HepG2 (cell line): Measurements from ENCODE around the gene TMEM184B. TPM values are rescaled to one million over a fixed set of nuclear protein-coding genes. Genes with fewer than 3 reads are reported as not detected.

Source experiments
- BORCS8-MEF2B ChIP-seq: sonication (generic); formaldehyde crosslinking; IDR thresholded peaks from 2 replicates; pipeline ENCODE4 v1.8.0; 2022; ENCODE audit warnings: mild to moderate bottlenecking, missing genetic modification reagents
- CBX1 ChIP-seq: IDR thresholded peaks from one replicate; pipeline ENCODE4 v1.6.1; 2016; ENCODE audit warnings: antibody characterized with exemption, low read depth
- CBX5 ChIP-seq: sonication (generic); formaldehyde crosslinking; IDR thresholded peaks from 2 replicates; pipeline ENCODE4 v1.4.0; 2020; ENCODE audit warnings: missing genetic modification reagents, borderline replicate concordance
- CREB1 ChIP-seq, 2 experiments: fragments of 450-650 bp in 1 of 2; IDR thresholded peaks; 2 replicates each; pipeline ENCODE4 v1.6.1; 2016 to 2017; ENCODE audit warnings: control low read depth in 1 of 2, mild to moderate bottlenecking in 1 of 2, missing compliant biosample characterization in 1 of 2, missing genetic modification characterization in 1 of 2
- DR1 ChIP-seq: sonication (generic); formaldehyde crosslinking; IDR thresholded peaks from 2 replicates; pipeline ENCODE4 v1.8.0; 2021; ENCODE audit warnings: mild to moderate bottlenecking, missing genetic modification reagents, inconsistent platforms
- FIP1L1 ChIP-seq: fragments of 200-400 bp; formaldehyde crosslinking; IDR thresholded peaks from 2 replicates; pipeline ENCODE4 v1.6.1; 2018; ENCODE audit warnings: low read depth, mild to moderate bottlenecking, low read length, moderate library complexity, borderline replicate concordance; ENCODE audit not compliant: insufficient read depth
- GATAD2A ChIP-seq: IDR thresholded peaks from 2 replicates; pipeline ENCODE4 v1.6.1; 2016
- KDM2A ChIP-seq: sonication (generic); formaldehyde crosslinking; IDR thresholded peaks from 2 replicates; pipeline ENCODE4 v1.4.0; 2020; ENCODE audit warnings: low read depth, missing genetic modification reagents, borderline replicate concordance
- KLF11 ChIP-seq: IDR thresholded peaks from 2 replicates; pipeline ENCODE4 v1.6.1; 2016; ENCODE audit warnings: missing compliant biosample characterization
- PHF20 ChIP-seq: sonication (generic); formaldehyde crosslinking; IDR thresholded peaks from 2 replicates; pipeline ENCODE4 v1.5.0; 2020; ENCODE audit warnings: mild to moderate bottlenecking, missing genetic modification reagents
- REPIN1 ChIP-seq: sonication (generic); formaldehyde crosslinking; IDR thresholded peaks from 2 replicates; pipeline ENCODE4 v1.8.0; 2022; ENCODE audit warnings: missing genetic modification reagents, low read depth, mild to moderate bottlenecking, borderline replicate concordance
- SPEN ChIP-seq: sonication (generic); formaldehyde crosslinking; IDR thresholded peaks from 2 replicates; pipeline ENCODE4 v1.5.1; 2020; ENCODE audit warnings: low read depth, mild to moderate bottlenecking, missing genetic modification reagents
- ZMAT3 ChIP-seq: sonication (generic); formaldehyde crosslinking; conservative IDR thresholded peaks from 2 replicates; pipeline ENCODE4 v1.7.0; 2021; ENCODE audit warnings: missing genetic modification reagents
- ZNF253 ChIP-seq: sonication (generic); formaldehyde crosslinking; IDR thresholded peaks from 2 replicates; pipeline ENCODE4 v1.8.0; 2022; ENCODE audit warnings: mild to moderate bottlenecking, missing genetic modification reagents, borderline replicate concordance
- ZNF263 ChIP-seq: sonication (generic); formaldehyde crosslinking; IDR thresholded peaks from 2 replicates; pipeline ENCODE4 v1.4.0; 2020; ENCODE audit warnings: missing genetic modification reagents
- polyA plus RNA-seq, 8 experiments: library from polyadenylated mRNA; depleted of rRNA in 3 of 8; stranded (reverse) in 7 of 8; unstranded in 1 of 8; fragments of >200 nt; fragmentation: Illumina TruSeq in 4 of 8; extraction: Trizol in 4 of 8; gene quantifications; 2 replicates each; pipeline versions ENCODE4 v1.2.1 to v1.2.3, GENCODE V29; 2011 to 2016; ENCODE audit warnings: low read depth in 4 of 8, missing spikeins in 1 of 8, mixed read lengths in 1 of 8; ENCODE audit not compliant: insufficient read depth in 1 of 8
- total RNA-seq, 5 experiments: library from RNA; depleted of rRNA; stranded (reverse); fragments of >200 nt; fragmentation: Illumina TruSeq; extraction: Trizol; gene quantifications; 2 replicates each; pipeline ENCODE4 v1.2.3, GENCODE V29; 2016; ENCODE audit warnings: low read depth in 1 of 5
- TF ChIP-seq, protein P1 (sequence below): sonication (generic); formaldehyde crosslinking; conservative IDR thresholded peaks from 2 replicates; pipeline ENCODE4 v1.4.0; 2020; ENCODE audit warnings: mild to moderate bottlenecking, missing genetic modification reagents, moderate library complexity
- TF ChIP-seq, protein P2 (sequence below): sonication (generic); formaldehyde crosslinking; IDR thresholded peaks from 2 replicates; pipeline ENCODE4 v1.5.0; 2020; ENCODE audit warnings: mild to moderate bottlenecking, missing genetic modification reagents
- TF ChIP-seq, protein P3 (sequence below): sonication (generic); formaldehyde crosslinking; IDR thresholded peaks from 2 replicates; pipeline ENCODE4 v1.9.0; 2022; ENCODE audit warnings: missing genetic modification reagents, mild to moderate bottlenecking, borderline replicate concordance
- TF ChIP-seq, protein P4 (sequence below): sonication (generic); formaldehyde crosslinking; IDR thresholded peaks from 2 replicates; pipeline ENCODE4 v1.5.0; 2020; ENCODE audit warnings: missing genetic modification reagents
- TF ChIP-seq, protein P5 (sequence below): sonication (generic); formaldehyde crosslinking; IDR thresholded peaks from 2 replicates; pipeline ENCODE4 v1.5.0; 2020; ENCODE audit warnings: mild to moderate bottlenecking, missing genetic modification reagents

The TMEM184B gene
- total and polyA plus RNA-seq, 2 of the 13 experiments (the other 11 are each of a cell fraction or from before 2014, with no cell fraction given), result 15.9 to 16.0 TPM

DNA sequence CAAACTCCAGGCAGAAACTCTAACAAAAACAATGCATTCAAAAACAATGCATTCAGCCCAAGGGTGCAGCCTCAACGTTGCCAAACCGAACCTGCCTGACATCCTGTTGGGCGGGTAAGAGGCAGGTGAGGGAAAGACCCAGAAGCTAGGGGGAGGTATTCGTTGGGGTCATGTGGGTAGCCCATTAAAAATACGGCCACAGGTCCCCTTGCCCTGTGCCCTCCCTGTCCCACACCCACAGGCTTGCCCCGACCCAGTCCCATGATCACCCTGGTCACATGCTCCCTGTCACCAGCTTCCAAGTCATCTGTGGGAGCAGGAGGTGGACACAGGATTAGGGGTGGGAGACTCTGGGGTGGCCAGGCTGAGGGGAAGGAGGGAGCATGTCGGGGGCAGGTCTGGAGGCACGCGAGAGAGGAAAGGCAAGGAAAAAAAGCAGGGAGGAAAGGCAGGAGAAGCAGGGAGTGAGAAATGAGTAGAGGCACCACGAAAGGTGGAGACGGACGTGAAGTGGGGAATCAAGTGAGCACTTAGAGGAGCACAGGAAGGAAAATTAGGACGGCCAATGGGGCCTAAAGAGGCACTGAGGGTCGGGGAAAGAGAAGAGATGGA, 91.9 kb downstream of the TMEM184B start (continued):
- TF ChIP-seq, protein P1, sequence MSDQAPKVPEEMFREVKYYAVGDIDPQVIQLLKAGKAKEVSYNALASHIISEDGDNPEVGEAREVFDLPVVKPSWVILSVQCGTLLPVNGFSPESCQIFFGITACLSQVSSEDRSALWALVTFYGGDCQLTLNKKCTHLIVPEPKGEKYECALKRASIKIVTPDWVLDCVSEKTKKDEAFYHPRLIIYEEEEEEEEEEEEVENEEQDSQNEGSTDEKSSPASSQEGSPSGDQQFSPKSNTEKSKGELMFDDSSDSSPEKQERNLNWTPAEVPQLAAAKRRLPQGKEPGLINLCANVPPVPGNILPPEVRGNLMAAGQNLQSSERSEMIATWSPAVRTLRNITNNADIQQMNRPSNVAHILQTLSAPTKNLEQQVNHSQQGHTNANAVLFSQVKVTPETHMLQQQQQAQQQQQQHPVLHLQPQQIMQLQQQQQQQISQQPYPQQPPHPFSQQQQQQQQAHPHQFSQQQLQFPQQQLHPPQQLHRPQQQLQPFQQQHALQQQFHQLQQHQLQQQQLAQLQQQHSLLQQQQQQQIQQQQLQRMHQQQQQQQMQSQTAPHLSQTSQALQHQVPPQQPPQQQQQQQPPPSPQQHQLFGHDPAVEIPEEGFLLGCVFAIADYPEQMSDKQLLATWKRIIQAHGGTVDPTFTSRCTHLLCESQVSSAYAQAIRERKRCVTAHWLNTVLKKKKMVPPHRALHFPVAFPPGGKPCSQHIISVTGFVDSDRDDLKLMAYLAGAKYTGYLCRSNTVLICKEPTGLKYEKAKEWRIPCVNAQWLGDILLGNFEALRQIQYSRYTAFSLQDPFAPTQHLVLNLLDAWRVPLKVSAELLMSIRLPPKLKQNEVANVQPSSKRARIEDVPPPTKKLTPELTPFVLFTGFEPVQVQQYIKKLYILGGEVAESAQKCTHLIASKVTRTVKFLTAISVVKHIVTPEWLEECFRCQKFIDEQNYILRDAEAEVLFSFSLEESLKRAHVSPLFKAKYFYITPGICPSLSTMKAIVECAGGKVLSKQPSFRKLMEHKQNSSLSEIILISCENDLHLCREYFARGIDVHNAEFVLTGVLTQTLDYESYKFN, result no peak
- TF ChIP-seq REPIN1 (0 out of 2 replicates have a peak, but pooled peaks have one; percentile 11), ZNF263 (CRISPR knock-in tag) (no peak), BORCS8-MEF2B (CRISPR knock-in tag) (no peak), KLF11 (CRISPR knock-in tag) (no peak), DR1 (no peak), CREB1 (IDR thresholded peaks at IDR 0.05) (no peak), CREB1 (CRISPR knock-in tag; IDR thresholded peaks at IDR 0.05) (no peak), PHF20 (CRISPR knock-in tag) (no peak), SPEN (no peak), CBX1 (no peak), KDM2A (CRISPR knock-in tag) (peak; percentile 25; the same call in 1 of the 2 replicates), FIP1L1 (no peak), ZNF253 (CRISPR knock-in tag) (0 out of 2 replicates have a peak, but pooled peaks have one; percentile 28), GATAD2A (CRISPR knock-in tag) (peak; percentile 45; the same call in 1 of the 2 replicates), ZMAT3 (CRISPR knock-in tag) (no peak), CBX5 (CRISPR knock-in tag) (no peak; the same call in 1 of the 2 replicates)
- TF ChIP-seq, protein P2, sequence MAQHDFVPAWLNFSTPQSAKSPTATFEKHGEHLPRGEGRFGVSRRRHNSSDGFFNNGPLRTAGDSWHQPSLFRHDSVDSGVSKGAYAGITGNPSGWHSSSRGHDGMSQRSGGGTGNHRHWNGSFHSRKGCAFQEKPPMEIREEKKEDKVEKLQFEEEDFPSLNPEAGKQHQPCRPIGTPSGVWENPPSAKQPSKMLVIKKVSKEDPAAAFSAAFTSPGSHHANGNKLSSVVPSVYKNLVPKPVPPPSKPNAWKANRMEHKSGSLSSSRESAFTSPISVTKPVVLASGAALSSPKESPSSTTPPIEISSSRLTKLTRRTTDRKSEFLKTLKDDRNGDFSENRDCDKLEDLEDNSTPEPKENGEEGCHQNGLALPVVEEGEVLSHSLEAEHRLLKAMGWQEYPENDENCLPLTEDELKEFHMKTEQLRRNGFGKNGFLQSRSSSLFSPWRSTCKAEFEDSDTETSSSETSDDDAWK (CRISPR knock-in tag), result no peak
- TF ChIP-seq, protein P3, sequence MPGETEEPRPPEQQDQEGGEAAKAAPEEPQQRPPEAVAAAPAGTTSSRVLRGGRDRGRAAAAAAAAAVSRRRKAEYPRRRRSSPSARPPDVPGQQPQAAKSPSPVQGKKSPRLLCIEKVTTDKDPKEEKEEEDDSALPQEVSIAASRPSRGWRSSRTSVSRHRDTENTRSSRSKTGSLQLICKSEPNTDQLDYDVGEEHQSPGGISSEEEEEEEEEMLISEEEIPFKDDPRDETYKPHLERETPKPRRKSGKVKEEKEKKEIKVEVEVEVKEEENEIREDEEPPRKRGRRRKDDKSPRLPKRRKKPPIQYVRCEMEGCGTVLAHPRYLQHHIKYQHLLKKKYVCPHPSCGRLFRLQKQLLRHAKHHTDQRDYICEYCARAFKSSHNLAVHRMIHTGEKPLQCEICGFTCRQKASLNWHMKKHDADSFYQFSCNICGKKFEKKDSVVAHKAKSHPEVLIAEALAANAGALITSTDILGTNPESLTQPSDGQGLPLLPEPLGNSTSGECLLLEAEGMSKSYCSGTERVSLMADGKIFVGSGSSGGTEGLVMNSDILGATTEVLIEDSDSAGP (CRISPR knock-in tag), result peak; percentile 59
- TF ChIP-seq, protein P4, sequence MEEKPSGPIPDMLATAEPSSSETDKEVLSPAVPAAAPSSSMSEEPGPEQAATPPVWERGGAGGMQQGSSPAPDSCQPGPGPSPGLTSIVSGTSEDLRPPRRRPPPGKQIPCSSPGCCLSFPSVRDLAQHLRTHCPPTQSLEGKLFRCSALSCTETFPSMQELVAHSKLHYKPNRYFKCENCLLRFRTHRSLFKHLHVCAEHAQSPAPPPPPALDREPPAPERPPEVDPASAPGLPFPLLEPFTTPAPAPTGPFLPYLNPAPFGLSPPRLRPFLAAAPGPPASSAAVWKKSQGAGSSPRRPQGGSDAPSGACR (CRISPR knock-in tag), result no peak
- TF ChIP-seq, protein P5, sequence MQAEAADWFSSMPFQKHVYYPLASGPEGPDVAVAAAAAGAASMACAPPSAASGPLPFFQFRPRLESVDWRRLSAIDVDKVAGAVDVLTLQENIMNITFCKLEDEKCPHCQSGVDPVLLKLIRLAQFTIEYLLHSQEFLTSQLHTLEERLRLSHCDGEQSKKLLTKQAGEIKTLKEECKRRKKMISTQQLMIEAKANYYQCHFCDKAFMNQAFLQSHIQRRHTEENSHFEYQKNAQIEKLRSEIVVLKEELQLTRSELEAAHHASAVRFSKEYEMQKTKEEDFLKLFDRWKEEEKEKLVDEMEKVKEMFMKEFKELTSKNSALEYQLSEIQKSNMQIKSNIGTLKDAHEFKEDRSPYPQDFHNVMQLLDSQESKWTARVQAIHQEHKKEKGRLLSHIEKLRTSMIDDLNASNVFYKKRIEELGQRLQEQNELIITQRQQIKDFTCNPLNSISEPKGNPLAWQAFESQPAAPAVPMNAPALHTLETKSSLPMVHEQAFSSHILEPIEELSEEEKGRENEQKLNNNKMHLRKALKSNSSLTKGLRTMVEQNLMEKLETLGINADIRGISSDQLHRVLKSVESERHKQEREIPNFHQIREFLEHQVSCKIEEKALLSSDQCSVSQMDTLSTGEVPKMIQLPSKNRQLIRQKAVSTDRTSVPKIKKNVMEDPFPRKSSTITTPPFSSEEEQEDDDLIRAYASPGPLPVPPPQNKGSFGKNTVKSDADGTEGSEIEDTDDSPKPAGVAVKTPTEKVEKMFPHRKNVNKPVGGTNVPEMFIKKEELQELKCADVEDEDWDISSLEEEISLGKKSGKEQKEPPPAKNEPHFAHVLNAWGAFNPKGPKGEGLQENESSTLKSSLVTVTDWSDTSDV (CRISPR knock-in tag), result no peak
